ENCODE results near the gene GRID1.
"Not testable (repeated sequence)": the region's sequence is repeated elsewhere in the genome, so short reads cannot be mapped to it uniquely, and the experiment has no call there.

GRID1 gene

GRCh38 chr10:86247073-86247472 is 119.5 kb downstream of the GRID1 start:
- DNase-seq = no peak

- no peak for DNase-seq
Observed at GRCh38 chr10:86246279-86246940, 120.2 kb downstream of the GRID1 start.

GRCh38 chr10:86245015-86245394 is 121.6 kb downstream of the GRID1 start:
- no peak for DNase-seq

GRCh38 chr10:86244297-86245014 is 122.1 kb downstream of the GRID1 start:
- peak; percentile 27 for DNase-seq

GRCh38 chr10:86243651-86244155 is 122.9 kb downstream of the GRID1 start:
- DNase-seq = no peak

GRCh38 chr10:86242761-86243160 is 123.8 kb downstream of the GRID1 start:
- no peak for DNase-seq

- DNase-seq = not testable (repeated sequence)
Observed at GRCh38 chr10:86238089-86238488, 128.5 kb downstream of the GRID1 start.

- no peak for DNase-seq
Observed at GRCh38 chr10:86234541-86235270, 131.9 kb downstream of the GRID1 start.

GRCh38 chr10:86234107-86234506 is 132.5 kb downstream of the GRID1 start:
- DNase-seq = no peak

GRCh38 chr10:86233131-86233530 is 133.5 kb downstream of the GRID1 start:
- no peak for DNase-seq

GRCh38 chr10:86232644-86233043 is 134.0 kb downstream of the GRID1 start:
- no peak for DNase-seq

GRCh38 chr10:86231796-86232560 is 134.6 kb downstream of the GRID1 start:
- no peak for DNase-seq

GRCh38 chr10:86230557-86231180 is 135.9 kb downstream of the GRID1 start:
- DNase-seq = no peak

GRCh38 chr10:86229811-86230556 is 136.6 kb downstream of the GRID1 start:
- DNase-seq = no peak

GRCh38 chr10:86229376-86229775 is 137.2 kb downstream of the GRID1 start:
- DNase-seq = no peak

GRCh38 chr10:86227501-86228258 is 138.9 kb downstream of the GRID1 start:
- no peak for DNase-seq

GRCh38 chr10:86226781-86227201 is 139.8 kb downstream of the GRID1 start:
- no peak for DNase-seq

- no peak for DNase-seq
Observed at GRCh38 chr10:86226016-86226415, 140.6 kb downstream of the GRID1 start.

- DNase-seq = no peak
Observed at GRCh38 chr10:86225103-86225782, 141.4 kb downstream of the GRID1 start.
